Measurements from ENCODE around the gene PPP2R2C.

DNA sequence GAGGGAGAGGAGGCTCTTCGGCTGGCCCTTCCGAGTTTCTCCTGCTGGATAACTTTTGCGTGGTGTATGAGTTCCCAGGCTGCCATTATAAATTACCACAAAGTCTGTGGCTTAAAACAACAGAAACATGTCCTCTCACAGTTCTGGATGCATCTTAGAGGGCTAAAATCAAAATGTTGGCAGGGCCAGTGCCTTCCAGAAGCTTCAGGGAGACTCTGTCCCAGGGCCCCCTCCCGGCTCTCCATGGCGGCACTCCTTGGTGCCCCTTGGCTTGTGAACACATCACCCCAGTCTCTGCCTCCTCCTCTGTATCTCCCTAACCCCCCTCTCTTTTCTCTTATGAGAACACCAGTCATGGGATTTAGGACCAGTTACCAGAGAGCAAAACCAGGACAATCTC, 23.3 kb upstream of the PPP2R2C start:
- TF ChIP-seq BHLHE40 (IDR thresholded peaks at IDR 0.05; ENCODE audit: low read depth, low read length) = no peak
- TF ChIP-seq, protein P1, sequence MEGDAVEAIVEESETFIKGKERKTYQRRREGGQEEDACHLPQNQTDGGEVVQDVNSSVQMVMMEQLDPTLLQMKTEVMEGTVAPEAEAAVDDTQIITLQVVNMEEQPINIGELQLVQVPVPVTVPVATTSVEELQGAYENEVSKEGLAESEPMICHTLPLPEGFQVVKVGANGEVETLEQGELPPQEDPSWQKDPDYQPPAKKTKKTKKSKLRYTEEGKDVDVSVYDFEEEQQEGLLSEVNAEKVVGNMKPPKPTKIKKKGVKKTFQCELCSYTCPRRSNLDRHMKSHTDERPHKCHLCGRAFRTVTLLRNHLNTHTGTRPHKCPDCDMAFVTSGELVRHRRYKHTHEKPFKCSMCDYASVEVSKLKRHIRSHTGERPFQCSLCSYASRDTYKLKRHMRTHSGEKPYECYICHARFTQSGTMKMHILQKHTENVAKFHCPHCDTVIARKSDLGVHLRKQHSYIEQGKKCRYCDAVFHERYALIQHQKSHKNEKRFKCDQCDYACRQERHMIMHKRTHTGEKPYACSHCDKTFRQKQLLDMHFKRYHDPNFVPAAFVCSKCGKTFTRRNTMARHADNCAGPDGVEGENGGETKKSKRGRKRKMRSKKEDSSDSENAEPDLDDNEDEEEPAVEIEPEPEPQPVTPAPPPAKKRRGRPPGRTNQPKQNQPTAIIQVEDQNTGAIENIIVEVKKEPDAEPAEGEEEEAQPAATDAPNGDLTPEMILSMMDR (conservative IDR thresholded peaks at IDR 0.05; ENCODE audit: low read depth, low read length) = no peak
- TF ChIP-seq POLR2A (IDR thresholded peaks at IDR 0.05; ENCODE audit: low read depth, low read length) = no peak
- no peak for TF ChIP-seq RAD21 (IDR thresholded peaks at IDR 0.05; ENCODE audit: low read length)
- TF ChIP-seq FOS (IDR thresholded peaks at IDR 0.05; ENCODE audit: low read depth, low read length) = no peak
- no peak for TF ChIP-seq MAFK (IDR thresholded peaks at IDR 0.05; ENCODE audit: low read depth, low read length)

Data from IMR-90 (cell line).